ENCODE measurements around the gene SH3PXD2A. TPM values are rescaled to one million over a fixed set of nuclear protein-coding genes. Genes with fewer than 3 reads are reported as not detected.

Gene SH3PXD2A
- total and polyA plus RNA-seq, 9 of the 15 experiments (the other 6 are each of a cell fraction or from before 2014, with no cell fraction given), result 0.41 to 9.3 (median 2.5) TPM

GRCh38 chr10:103727991-103728689, 127.2 kb downstream of the SH3PXD2A start (continued):
- TF ChIP-seq ZBTB49 (CRISPR knock-in tag; IDR thresholded peaks at IDR 0.05; ENCODE audit: borderline replicate concordance) (no peak), MBD2 (IDR thresholded peaks at IDR 0.05; ENCODE audit: borderline replicate concordance, low read depth) (no peak), CAMTA2 (CRISPR knock-in tag; conservative IDR thresholded peaks at IDR 0.05) (no peak), KDM4B (IDR thresholded peaks at IDR 0.05; ENCODE audit: borderline replicate concordance in 2 of 2, low read depth in 1 of 2) (no peak), SMAD4 (CRISPR knock-in tag; conservative IDR thresholded peaks at IDR 0.05) (no peak), TCF7 (IDR thresholded peaks at IDR 0.05; ENCODE audit: borderline replicate concordance) (no peak), ZNF76 (CRISPR knock-in tag; IDR thresholded peaks at IDR 0.05; ENCODE audit: borderline replicate concordance) (no peak), ESRRA (IDR thresholded peaks at IDR 0.05; ENCODE audit: borderline replicate concordance, low read depth) (no peak), E4F1 (CRISPR knock-in tag; IDR thresholded peaks at IDR 0.05; ENCODE audit: borderline replicate concordance) (no peak), NUFIP1 (IDR thresholded peaks at IDR 0.05; ENCODE audit: partially characterized antibody) (no peak), HMG20A (CRISPR knock-in tag; conservative IDR thresholded peaks at IDR 0.05) (no peak), POLR3A (IDR thresholded peaks at IDR 0.05; ENCODE audit: borderline replicate concordance, extremely low read depth, insufficient read depth, insufficient read length) (no peak), FIP1L1 (IDR thresholded peaks at IDR 0.05; ENCODE audit: low read depth, low read length, poor library complexity, severe bottlenecking) (no peak), CC2D1A (IDR thresholded peaks at IDR 0.05) (no peak), ZNF696 (CRISPR knock-in tag; conservative IDR thresholded peaks at IDR 0.05) (no peak), RBM25 (IDR thresholded peaks at IDR 0.05; ENCODE audit: low read depth, low read length, severe bottlenecking) (peak; percentile 80)

Measured in K562 (cell line).